Measurements from ENCODE around the gene EFHC1. TPM values are rescaled to one million over a fixed set of nuclear protein-coding genes. Genes with fewer than 3 reads are reported as not detected.
A peak's percentile ranks its signal among the peaks of the same experiment; 100 is the strongest.

The EFHC1 gene
- total RNA-seq, 1 experiment from 2014 or later = 29.1 TPM

GRCh38 chr6:52502306-52503029, 82.3 kb downstream of the EFHC1 start:
- DNase-seq (ENCODE audit: low spot score) = no peak

GRCh38 chr6:52503323-52503747, 83.2 kb downstream of the EFHC1 start:
- DNase-seq (ENCODE audit: low spot score) = no peak

DNA sequence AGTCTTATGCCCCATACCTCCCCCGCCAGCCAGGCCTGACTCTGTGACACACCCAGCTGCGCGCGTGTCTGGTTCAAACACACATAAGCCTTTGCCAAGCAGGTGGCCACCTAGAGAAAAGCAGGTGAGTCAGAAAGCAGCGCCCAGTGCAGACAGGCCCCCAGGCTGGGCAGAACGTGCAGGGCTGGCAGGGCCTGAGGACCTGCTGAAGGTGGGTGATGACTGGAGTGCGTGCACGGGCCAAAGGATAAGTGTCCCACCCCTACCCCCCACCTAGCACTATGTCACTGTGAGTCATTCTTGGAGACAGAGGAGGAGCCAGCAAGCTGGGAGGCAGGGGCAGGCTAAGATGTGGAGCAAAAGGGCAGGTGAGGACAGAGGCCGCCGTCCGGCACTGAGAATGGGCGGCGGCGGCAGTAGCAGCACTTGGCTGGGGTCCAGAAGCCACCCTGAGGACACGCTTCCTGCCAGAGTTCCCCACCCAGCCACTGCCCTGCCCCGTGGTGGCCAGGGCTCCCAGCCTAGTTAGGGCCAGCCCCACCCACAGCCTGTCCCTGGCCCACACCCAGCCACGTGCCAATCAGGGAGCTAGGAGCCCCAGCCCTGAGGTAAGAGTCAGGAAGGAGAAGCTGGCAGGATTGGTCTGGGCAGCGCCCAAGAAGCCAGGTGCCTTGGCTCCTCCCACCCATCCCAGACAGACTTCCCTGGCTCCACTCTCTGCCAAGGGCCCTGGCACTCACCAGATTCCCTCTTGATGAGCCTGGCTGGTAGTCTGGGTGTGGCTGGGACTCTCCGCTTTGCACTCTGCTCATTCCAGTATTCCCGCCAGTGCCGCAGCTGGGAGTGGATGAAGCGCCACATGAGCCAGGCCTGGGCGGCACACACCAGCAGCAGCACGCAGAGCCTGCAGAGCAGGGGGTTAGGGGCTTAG, 84.0 kb downstream of the EFHC1 start:
- DNase-seq (ENCODE audit: low spot score) = peak; percentile 100

DNA sequence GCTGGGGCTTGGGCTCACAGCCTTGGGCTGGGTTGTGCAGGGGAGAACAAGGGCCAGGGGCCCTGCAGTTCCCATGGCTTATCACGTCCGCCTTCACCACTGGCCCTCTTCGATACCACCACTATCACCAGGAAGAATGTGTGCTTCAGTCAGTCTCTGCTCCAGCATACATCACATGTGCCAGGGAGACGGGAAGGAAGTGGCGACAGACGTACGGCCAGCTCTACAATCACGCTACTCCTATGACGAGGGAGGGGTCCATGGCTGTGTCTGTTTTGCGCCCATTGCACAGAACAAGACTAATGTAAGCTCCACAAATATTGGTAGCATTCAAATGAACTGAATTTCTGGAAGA, 84.6 kb downstream of the EFHC1 start:
- DNase-seq (ENCODE audit: low spot score) = no peak

GRCh38 chr6:52505726-52506409, 85.7 kb downstream of the EFHC1 start:
- no peak for DNase-seq (ENCODE audit: low spot score)

- DNase-seq (ENCODE audit: low spot score) = no peak
These were observed 86.3 kb downstream of the EFHC1 start for GRCh38 chr6:52506476-52506875.

GRCh38 chr6:52507557-52508260, 87.6 kb downstream of the EFHC1 start:
- peak; percentile 77 for DNase-seq (ENCODE audit: low spot score)

DNA sequence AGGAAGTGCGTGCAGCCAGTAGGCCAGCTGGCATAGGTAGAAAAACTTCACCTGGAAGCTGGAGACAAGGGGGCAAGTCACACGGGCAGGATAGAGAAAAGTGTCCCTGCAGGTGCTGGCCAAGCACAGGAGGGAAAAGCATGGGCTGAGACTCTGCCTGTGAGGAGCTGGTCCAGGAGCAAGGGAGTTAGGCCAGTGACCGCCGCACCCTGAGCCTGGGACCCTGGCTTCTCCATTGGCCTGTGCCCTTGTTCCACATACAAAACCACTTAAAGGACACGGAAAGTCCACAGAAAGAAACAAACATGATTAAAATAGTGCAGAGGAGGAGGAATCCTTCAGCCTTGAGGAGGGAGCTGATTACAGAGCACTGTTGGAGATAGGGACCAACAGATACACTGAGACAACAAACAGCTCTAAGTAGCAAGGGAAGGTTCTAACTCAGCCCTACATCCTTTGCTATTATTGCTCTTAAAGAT, 88.2 kb downstream of the EFHC1 start:
- no peak for DNase-seq (ENCODE audit: low spot score)

GRCh38 chr6:52509281-52510212, 89.4 kb downstream of the EFHC1 start:
- DNase-seq (ENCODE audit: low spot score) = peak; percentile 82

DNA sequence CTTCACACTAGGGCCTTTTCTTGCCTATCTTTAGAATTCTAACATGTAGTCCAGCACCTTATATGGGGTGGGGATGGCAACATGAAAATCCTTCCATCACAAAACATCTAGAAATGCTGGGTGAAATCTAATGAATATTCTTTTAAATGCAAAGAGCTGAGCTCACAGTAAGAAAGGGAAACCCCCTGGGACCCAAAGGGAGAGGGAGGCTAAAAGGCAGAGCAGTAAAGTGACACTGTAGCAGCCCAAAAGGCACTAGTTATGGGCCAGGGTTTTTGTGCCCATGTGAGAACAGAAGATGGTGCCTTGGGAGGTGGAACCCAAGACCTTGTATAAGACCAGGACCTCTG, 90.0 kb downstream of the EFHC1 start:
- no peak for DNase-seq (ENCODE audit: low spot score)

- DNase-seq (ENCODE audit: low spot score) = no peak
These were observed 91.0 kb downstream of the EFHC1 start for GRCh38 chr6:52511163-52511562.

DNA sequence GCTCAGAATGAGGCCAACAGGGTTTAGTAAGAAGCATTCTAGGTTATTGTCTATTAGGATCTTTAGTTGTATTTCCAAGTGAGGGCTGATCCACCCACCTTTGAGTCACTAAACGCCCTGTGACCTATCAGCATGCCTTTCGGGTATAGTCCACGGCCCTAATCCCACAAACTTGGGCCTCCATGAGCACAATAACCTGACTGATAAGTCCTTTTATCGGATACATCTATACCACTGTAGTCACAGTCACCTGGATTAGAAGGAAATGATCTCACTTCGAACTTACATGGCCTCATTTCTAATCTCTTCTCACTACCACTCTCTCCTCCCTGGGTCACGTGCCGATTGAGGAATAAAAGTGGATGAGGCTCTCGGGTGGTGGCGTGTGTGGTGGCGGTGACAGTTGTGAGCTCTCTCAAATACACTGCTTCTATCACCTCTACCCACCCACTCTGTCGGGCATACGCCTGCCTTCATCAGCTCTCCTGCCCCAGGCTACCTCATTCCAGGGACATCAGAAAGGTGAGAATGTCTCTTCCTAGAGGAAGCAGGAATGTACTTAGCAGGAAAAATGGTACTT, 91.5 kb downstream of the EFHC1 start:
- peak; percentile 72 for DNase-seq (ENCODE audit: low spot score)

DNA sequence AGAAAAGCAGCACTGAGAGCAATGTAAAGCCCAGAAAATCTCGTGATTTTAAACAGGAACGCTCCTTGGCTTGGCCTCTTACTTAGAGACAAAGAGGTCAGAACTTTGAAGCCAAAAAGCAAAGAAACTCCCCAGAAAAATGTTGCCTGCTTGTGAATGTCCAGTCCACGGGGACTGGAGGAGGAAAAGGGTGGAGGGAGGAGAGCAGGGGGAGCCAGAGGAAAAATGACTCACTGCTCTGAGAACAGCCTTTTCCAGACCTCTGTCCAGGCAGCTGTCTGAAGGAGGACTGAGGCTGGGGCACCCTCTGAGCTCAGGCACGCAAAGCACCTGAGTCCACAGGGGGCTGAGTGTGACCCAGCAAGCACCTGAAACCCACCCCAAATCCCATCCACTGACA, 92.1 kb downstream of the EFHC1 start:
- DNase-seq (ENCODE audit: low spot score) = peak; percentile 90

DNA sequence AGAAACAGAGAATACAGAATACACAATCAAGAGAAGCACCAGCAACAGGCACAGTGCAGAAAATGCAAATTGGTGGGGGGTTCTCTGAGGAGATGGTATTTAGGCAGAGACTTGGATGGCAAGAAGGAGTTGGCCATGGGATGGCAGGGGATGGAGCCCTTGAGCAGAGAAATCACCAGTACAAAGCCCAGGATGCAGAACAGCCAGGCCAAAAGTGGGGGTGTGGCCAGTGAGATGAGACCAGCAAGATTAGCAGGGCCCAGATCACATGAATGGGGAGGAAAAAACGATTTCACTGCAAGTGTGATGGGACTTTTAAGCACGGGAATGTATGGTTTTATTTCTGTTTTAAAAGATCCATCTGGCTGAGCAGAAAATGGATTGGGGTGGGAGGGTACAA, 93.3 kb downstream of the EFHC1 start:
- DNase-seq (ENCODE audit: low spot score) = no peak

DNA sequence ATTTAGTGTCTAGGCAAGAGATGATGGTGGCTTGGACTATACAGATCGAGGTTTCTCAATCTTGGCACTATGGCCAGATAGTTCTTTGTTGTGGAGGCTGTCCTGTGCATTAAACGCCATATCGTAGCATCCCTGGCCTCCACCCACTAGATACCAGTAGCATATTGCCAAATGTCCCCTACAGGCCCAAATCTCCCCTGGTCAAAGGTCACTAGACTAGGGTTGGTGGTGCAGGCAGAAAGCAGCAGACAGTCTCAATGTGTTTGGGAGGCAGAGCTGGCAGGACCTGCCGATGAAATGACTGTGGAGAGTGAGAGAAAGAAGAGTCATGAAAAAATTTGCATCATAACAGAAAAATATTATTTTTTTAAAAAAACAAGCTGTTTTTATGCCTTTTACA, 93.8 kb downstream of the EFHC1 start:
- no peak for DNase-seq (ENCODE audit: low spot score)

- DNase-seq (ENCODE audit: low spot score) = no peak
These were observed 94.4 kb downstream of the EFHC1 start for GRCh38 chr6:52514514-52514913.

- no peak for DNase-seq (ENCODE audit: low spot score)
These were observed 95.2 kb downstream of the EFHC1 start for GRCh38 chr6:52515219-52515960.

- no peak for DNase-seq (ENCODE audit: low spot score)
These were observed 96.1 kb downstream of the EFHC1 start for GRCh38 chr6:52516269-52516668.

DNA sequence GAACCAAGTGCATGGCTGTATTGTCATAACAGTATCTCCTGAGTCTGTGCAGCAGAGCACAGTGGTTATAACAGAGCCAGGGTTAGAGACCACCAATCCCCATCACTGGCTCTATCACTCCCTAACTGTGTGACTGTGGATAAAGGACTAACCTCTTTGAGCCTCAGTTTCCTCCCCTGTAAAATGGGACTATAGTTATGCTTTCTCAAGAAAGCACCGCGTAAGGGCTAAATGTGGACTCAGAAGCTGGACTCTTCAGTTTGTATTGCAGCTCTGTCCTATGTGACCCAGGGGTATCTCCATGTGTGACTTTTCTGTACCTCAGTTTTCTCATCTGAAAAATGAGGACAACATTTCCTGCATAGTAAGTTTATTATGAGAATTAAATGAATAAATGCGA, 96.8 kb downstream of the EFHC1 start:
- no peak for DNase-seq (ENCODE audit: low spot score)

Measured in A172 (cell line).